ENCODE results near the gene AKR7A2. TPM values are rescaled to one million over a fixed set of nuclear protein-coding genes. Genes with fewer than 3 reads are reported as not detected.
A peak's percentile ranks its signal among the peaks of the same experiment; 100 is the strongest.

AKR7A2 gene
- polyA plus RNA-seq, 3 donors: 74.7 to 86.5 (median 75.2) TPM

DNA sequence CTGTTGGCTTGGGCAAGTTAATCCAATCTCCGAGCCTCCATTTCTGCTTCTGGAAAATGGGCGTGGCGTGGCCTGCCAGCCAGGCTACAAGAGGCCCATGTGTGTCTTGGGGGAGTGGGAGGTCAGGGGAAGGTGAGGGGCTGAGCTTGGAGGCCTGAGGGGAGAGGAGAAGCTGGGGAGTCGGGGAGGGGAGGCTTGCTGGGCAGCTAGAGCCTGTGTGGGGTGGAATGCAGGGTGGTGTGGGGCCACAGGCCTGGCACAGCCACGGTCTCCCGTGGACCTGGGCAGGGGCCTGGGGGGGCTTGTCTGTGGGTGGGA lies 14.8 kb upstream of the AKR7A2 start:
- no peak for DNase-seq (ENCODE audit: low read depth in 3 of 3, low spot score in 2 of 3)

DNA sequence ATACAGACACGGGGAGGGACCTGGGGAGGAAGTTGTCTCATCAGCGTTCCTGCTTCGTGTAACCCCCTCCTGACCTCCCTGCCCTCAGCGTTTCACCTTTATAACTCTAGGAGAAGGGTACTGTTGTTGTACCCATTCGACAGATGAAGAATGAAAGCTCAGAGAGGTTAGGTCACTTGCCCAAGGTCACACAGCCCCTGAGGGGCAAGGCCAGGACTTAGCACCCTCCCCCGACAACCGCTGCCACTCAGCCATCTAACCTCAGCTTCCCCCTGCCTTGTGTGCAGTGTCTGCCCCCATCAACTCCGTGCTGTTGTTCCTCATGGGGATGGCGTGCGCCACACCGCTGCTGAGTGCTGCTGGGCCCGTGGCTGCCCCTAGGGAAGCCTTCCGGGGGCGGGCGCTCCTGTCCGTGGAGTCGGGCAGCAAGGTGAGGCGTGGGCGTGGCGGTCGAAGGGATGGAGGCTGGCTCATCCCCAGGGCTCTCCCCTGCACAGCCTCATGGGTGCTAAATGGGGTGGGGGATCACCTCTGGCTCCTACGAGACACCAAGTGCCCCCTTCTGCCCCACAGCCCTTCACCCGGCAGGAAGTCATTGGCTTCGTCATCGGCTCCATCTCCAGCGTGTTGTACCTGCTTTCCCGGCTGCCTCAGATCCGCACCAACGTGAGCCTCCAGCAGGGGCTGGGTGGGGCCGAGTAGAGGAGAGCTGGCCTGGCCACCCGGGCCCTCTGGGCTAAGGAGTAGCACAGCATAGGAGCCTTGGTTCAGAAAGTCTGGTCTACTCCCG lies 14.2 kb upstream of the AKR7A2 start:
- no peak for DNase-seq (ENCODE audit: low read depth in 3 of 3, low spot score in 2 of 3)

DNA sequence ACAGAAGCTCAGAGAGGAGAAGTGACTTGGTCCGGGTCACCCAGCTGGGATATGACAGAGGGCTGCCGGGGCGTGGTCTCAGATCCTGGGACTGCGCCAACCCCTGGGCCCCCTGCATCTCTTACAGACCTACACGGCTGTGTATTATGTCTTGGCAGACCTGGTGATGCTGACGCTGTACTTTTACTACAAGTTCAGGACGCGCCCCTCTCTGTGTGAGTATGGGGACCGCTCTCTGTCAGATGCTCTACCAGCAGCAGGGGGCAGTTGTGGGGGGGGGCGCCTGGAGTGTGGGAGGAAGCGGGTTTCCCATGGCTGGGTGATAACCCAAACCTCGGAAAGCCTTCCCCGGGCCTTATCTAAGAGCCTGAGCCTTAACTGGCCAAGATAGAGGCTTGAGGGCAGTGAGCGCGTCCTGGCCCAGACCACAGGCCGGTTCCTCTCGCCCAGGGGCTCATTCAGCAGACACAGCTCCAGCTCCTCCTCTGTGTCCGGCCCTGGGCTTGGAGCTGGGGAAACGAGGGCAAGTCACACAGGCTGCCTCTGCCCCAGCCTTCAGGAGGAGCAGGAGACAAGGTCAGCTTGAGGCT lies 13.5 kb upstream of the AKR7A2 start:
- DNase-seq (ENCODE audit: low read depth in 3 of 3, low spot score in 2 of 3): no peak

DNA sequence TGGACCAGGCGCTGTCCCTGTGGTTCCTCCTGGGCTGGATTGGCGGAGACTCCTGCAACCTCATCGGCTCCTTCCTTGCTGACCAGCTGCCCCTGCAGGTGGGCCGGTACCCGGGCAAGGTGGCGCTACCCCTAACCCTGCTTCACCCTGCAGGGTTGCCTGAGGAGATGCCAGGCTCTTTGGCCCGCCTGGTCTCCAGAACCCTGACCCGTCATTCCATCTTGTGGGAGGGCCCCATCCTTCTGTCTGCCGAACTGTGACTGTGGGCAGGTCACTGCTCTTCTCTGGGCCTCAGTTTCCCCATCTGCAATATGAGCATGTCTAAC lies 12.7 kb upstream of the AKR7A2 start:
- DNase-seq (ENCODE audit: low read depth in 3 of 3, low spot score in 2 of 3): no peak

GRCh38 chr1:19323987-19324664 lies 12.2 kb upstream of the AKR7A2 start:
- DNase-seq (ENCODE audit: low read depth in 3 of 3, low spot score in 2 of 3): no peak

DNA sequence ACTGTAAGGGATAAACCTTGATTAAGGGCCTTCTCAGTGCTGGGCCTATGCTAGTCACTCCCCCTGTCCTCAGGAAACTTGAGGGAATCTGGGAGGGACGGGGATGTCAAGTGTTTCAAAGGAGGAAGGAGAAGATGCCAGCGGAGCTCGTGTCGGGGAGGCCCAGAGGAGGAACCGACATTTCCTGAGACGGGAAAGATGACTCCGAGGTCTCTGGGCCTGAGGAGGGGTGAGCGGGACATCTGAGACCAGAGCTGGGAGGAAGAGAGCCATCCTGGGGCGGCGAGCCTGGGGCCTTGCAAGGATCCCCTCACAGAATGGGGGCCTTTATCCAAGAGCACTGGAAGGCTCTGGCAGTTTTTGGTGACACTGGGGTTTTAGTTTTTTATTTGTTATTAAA lies 10.5 kb upstream of the AKR7A2 start:
- DNase-seq (ENCODE audit: low read depth in 3 of 3, low spot score in 2 of 3): no peak

DNA sequence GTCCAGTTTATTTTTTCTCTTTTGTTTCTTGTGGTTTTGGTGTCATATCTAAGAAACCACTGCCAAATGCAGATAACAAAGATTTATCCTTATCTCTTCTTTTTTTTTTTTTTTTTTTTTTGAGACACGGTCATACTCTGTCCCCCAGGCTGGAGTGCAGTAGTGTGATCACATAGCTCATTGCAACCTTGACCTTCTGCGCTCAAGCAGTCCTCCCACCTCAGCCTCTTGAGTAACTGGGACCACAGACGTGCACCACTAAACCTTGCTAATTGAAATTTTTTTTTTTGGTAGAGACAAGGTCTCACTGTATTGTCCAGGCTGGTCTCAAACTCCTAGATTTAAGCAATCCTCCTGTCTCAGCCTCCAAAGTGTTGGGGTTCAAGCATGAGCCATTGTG lies 9.1 kb upstream of the AKR7A2 start:
- DNase-seq (ENCODE audit: low read depth in 3 of 3, low spot score in 2 of 3): no peak

DNA sequence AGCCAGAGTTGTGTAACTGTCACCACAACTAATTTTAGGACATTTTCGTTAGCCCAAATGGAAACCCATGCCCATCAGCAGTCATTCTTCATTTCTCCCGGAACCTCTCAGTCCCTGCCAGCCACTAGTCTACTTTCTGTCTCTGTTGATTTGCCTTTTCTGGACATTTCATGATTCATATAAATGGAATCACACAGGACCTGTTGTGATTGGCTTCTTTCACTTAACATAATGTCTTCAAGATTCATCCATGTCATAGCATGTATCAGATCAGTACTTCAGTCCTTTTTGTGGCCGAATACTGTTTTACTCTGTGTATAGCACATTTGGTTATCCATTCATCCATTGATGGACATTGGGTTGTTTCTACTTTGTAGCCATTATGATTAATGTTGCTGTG lies 7.3 kb upstream of the AKR7A2 start:
- no peak for DNase-seq (ENCODE audit: low read depth in 3 of 3, low spot score in 2 of 3)

GRCh38 chr1:19317126-19317910 lies 5.4 kb upstream of the AKR7A2 start:
- DNase-seq (ENCODE audit: low read depth in 3 of 3, low spot score in 2 of 3): no peak

DNA sequence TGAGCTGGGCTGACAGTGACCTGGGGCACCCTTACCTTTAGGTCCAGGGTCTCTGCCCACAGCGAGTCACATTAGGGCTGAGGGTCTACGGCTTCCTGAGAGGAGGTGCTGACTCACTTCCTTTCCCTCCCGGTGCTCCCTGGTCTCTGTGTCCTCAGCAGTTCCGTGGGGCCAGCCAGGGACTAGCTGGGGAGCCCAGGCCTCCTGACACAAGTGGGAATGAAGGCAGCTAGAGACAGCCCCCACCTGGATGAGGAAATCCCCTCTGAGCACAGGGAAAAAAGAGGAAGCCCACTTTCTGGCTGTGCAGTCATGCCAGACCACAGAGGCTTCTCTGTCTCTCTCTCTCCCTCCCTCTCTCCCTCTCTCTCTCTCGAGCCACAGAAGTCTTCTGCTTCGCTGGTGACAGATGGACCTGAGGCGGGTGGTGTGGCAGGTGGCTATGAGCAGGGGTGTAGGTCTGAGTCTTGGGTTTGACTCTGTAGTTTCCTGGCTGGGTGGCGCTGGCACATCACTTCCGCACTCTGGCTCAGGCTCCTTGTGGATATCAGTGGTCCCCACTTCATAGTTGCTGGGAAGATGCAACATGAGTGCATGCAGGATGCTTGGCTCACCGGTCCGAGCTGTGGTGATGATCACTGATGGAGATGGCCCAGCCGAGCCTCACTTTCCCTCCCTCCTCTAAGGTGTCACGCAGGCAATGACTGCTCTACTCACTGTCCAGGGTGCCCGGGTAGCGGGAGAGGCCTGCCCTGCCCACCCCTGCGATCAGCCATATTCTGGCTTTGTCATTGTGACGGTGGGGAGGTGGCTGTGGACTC lies 3.6 kb upstream of the AKR7A2 start:
- DNase-seq (ENCODE audit: low read depth in 3 of 3, low spot score in 2 of 3): no peak

DNA sequence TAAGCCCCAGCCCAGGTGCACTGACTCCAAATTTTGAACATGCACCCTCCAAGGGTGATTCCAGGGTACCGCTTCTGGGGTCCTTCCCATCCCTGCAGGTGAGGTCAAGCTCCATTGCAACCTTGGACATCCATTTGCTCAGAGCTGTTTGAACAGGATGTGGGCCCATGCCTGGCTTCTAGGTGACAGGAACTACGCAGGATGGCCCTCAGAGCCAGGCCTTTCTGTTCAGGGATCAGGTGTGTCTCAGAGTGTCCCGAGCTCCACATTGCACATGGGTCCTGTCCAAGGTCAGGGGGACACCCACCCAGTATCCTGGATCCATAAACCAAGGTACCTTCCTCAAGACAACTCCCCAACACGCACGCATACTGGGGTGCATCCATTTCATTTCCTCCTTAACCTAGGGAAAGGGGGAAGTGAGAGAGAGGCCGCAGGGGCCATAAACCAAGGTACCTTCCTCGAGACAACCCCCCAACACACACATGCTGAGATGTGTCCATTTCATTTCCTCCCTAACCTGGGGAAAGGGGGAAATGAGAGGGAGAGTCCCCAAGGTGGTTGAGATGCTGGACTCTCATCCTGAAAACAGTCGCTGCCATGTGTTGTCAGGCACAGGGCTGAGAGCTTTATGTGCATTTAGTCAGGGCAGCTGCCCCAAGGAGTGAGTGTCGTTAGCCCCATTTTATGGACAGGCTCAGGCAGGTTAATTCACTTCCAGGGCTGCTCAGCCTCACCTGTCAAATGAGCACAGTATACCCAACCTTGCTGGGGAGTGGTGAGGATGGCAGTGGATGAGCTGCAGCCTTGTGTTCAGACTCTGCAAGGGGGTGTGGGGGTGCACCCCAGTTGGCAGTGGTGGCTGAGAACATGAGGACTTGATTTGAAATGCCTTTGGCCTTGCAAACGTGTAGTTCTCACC lies 2.3 kb upstream of the AKR7A2 start:
- DNase-seq (ENCODE audit: low read depth in 3 of 3, low spot score in 2 of 3): no peak

DNA sequence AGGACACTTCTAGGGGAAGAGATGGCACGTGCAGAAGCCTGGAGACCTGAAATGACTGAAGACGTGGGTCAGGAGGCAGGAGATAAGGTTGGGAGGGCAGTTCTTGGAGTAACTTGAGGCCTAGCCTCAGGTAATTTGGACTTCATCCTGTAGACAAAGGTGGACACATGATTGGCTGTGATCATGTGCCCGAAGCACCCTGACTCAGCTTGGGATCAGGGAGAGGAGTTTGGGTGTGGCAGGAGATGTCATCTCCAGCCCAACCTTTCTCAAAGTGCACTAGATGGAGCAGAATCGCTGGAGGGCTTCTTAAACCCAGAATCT lies 1.7 kb upstream of the AKR7A2 start:
- no peak for DNase-seq (ENCODE audit: low read depth in 3 of 3, low spot score in 2 of 3)

- peak in 1 of 3 donors; percentile 6 for DNase-seq (ENCODE audit: low read depth in 3 of 3, low spot score in 2 of 3)
These were observed 1.1 kb upstream of the AKR7A2 start for GRCh38 chr1:19312782-19313635.

DNA sequence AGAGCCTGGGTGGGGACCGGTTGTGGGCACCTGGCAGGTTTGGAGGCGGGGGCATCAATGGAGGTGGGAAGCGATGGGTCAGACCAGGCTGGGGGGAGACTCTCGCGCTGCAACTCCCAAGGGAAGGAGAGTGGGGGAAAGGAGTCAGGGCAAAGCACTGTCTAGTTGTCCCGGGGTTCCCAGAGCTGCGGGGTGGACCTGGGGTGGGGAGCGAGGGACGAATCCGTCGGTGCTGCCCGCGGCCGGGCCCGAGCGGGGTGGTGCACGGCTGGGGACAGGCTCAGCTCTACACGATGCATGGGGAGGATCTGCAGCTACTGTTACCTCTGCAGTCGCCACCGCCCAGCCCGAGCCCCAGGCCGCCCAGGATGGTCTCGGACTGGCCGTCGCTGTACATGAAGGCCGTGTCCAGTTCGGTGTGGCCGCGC lies 427 bp downstream of the AKR7A2 start:
- peak in 1 of 3 donors; percentile 3 for DNase-seq (ENCODE audit: low read depth in 3 of 3, low spot score in 2 of 3)

GRCh38 chr1:19310720-19311502 lies 1.0 kb downstream of the AKR7A2 start:
- peak in 1 of 3 donors; percentile 15 for DNase-seq (ENCODE audit: low read depth in 3 of 3, low spot score in 2 of 3)

DNA sequence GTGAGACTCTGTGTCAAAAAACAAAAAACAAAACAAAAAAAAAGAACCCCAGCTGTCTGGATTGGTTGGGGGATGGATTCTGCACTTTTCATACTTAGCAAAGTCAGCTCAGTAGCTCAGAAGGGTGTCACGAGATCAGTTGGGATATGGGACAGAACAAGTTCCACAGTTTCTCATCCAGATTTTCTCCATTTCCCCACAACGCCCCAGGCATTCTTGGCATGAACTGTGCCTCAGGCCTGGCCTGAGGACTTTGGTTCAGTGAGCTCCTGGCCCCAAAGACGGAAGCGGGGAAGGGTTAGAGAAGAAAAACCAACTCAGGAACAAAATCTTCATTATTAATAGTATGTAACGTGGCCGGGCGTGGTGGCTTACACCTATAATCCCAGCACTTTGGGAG lies 1.9 kb downstream of the AKR7A2 start:
- no peak for DNase-seq (ENCODE audit: low read depth in 3 of 3, low spot score in 2 of 3)

- DNase-seq (ENCODE audit: low read depth in 3 of 3, low spot score in 2 of 3): no peak
These were observed 2.7 kb downstream of the AKR7A2 start for GRCh38 chr1:19309123-19309813.

Measured in right renal cortex interstitium (tissue), 3 donors.